Measurements from ENCODE around the gene TIMM44.
A peak's percentile ranks its signal among the peaks of the same experiment; 100 is the strongest.

TIMM44 gene

GRCh38 chr19:7888826-7889217 lies 54.6 kb downstream of the TIMM44 start:
- no peaks in the 10 kb centered on the region for H3K36me3 ChIP-seq
- H4K20me1 ChIP-seq, result no peaks in the 10 kb centered on the region
- H3K4me2 ChIP-seq, result no peak overlapping the region
- peaks cover 12 to 56% (median 35%) of the 10 kb centered on the region in 10 experiments for H3K4me1 ChIP-seq
- TF ChIP-seq Cebpa-rat (IDR thresholded peaks at IDR 0.05), result no peak
- peaks cover 0 to 22% (median 16%) of the 10 kb centered on the region in 11 experiments; a peak in 14 of 22 replicates for H3K27me3 ChIP-seq
- no peaks in the 10 kb centered on the region for H3K9me3 ChIP-seq (replicated peaks in 1 of 11)
- no peak overlapping the region for H3K9ac ChIP-seq
- H3K27ac ChIP-seq, result no peak overlapping the region
- H3K4me3 ChIP-seq, result no peak overlapping the region

- Histone ChIP-seq H3K27me3 (peaks cover 0 to 22% (median 16%) of the 10 kb centered on the region in 11 experiments; a peak in 14 of 22 replicates), H4K20me1 (no peaks in the 10 kb centered on the region), H3K4me3 (no peak within 1 kb of the TSS), H3K4me2 (no peak within 1 kb of the TSS; a peak in 1 of 22 replicates), H3K27ac (no peak within 1 kb of the TSS), H3K9me3 (replicated peaks in 1 of 11) (no peaks in the 10 kb centered on the region), H3K36me3 (no peaks in the 10 kb centered on the region), H3K4me1 (peaks cover 18 to 56% (median 38%) of the 10 kb centered on the region in 10 experiments), H3K9ac (no peak within 1 kb of the TSS)
- TF ChIP-seq Cebpa-rat (IDR thresholded peaks at IDR 0.05), result no peak
Measured at GRCh38 chr19:7888145-7888825, 55.2 kb downstream of the TIMM44 start, which contains the start of gene LRRC8E. Gene LRRC8E (plus strand): TSS chr19:7888510. CDS start chr19:7895604, 7,094 bp downstream.

- H3K9me3 ChIP-seq (replicated peaks in 1 of 11), result no peaks in the 10 kb centered on the region
- H3K9ac ChIP-seq, result no peak overlapping the region
- no peak overlapping the region; a peak in 1 of 22 replicates for H3K4me2 ChIP-seq
- no peak overlapping the region for H3K4me3 ChIP-seq
- peaks cover 0 to 22% (median 16%) of the 10 kb centered on the region in 11 experiments; a peak in 14 of 22 replicates for H3K27me3 ChIP-seq
- no peaks in the 10 kb centered on the region for H3K36me3 ChIP-seq
- no peak for TF ChIP-seq Cebpa-rat (IDR thresholded peaks at IDR 0.05)
- H3K27ac ChIP-seq, result no peak overlapping the region
- H3K4me1 ChIP-seq, result peaks cover 21 to 55% (median 40%) of the 10 kb centered on the region in 10 experiments
- H4K20me1 ChIP-seq, result no peaks in the 10 kb centered on the region
Measured at GRCh38 chr19:7887408-7888144, 55.9 kb downstream of the TIMM44 start.

GRCh38 chr19:7885818-7886217 lies 57.6 kb downstream of the TIMM44 start:
- no peak overlapping the region for H3K27ac ChIP-seq
- no peaks in the 10 kb centered on the region for H3K36me3 ChIP-seq
- H3K9ac ChIP-seq, result no peak overlapping the region
- H3K4me1 ChIP-seq, result peaks cover 12 to 37% (median 24%) of the 10 kb centered on the region in 10 experiments
- peaks cover 0 to 22% (median 16%) of the 10 kb centered on the region in 11 experiments; a peak in 14 of 22 replicates for H3K27me3 ChIP-seq
- no peak for TF ChIP-seq Cebpa-rat (IDR thresholded peaks at IDR 0.05)
- 0 out of 22 replicates have a peak, but pooled peaks cover 0 to 4% (median 0%) of the 10 kb centered on the region in 11 experiments for H3K9me3 ChIP-seq (replicated peaks in 1 of 11)
- H4K20me1 ChIP-seq, result no peaks in the 10 kb centered on the region
- H3K4me3 ChIP-seq, result no peak overlapping the region
- no peak overlapping the region for H3K4me2 ChIP-seq

GRCh38 chr19:7883796-7884570 lies 59.5 kb downstream of the TIMM44 start:
- Histone ChIP-seq H4K20me1 (no peaks in the 10 kb centered on the region), H3K4me2 (peak overlapping the region in 9 of 11 experiments; percentile 1 to 60 (median 26); a peak in 10 of 22 replicates), H3K4me3 (no peak overlapping the region), H3K27me3 (peaks cover 0 to 18% (median 12%) of the 10 kb centered on the region in 11 experiments; a peak in 14 of 22 replicates), H3K36me3 (no peaks in the 10 kb centered on the region), H3K9me3 (replicated peaks in 1 of 11) (0 out of 22 replicates have a peak, but pooled peaks cover 0 to 4% (median 0%) of the 10 kb centered on the region in 11 experiments), H3K27ac (no peak overlapping the region), H3K9ac (no peak overlapping the region), H3K4me1 (peaks cover 12 to 38% (median 27%) of the 10 kb centered on the region in 10 experiments)
- TF ChIP-seq Cebpa-rat (IDR thresholded peaks at IDR 0.05), result no peak

GRCh38 chr19:7883105-7883504 lies 60.4 kb downstream of the TIMM44 start:
- H3K9ac ChIP-seq, result no peak overlapping the region

GRCh38 chr19:7881910-7882309 lies 61.6 kb downstream of the TIMM44 start:
- Histone ChIP-seq H3K9me3 (replicated peaks in 1 of 11) (0 out of 22 replicates have a peak, but pooled peaks cover 0 to 4% (median 0%) of the 10 kb centered on the region in 11 experiments), H4K20me1 (no peaks in the 10 kb centered on the region), H3K9ac (no peak overlapping the region), H3K27ac (no peak overlapping the region), H3K27me3 (no peaks in the 10 kb centered on the region), H3K4me1 (peaks cover 12 to 43% (median 30%) of the 10 kb centered on the region in 10 experiments), H3K4me3 (no peak overlapping the region), H3K4me2 (no peak overlapping the region), H3K36me3 (no peaks in the 10 kb centered on the region)
- no peak for TF ChIP-seq Cebpa-rat (IDR thresholded peaks at IDR 0.05)

More at GRCh38 chr19:7883105-7883504, 60.4 kb downstream of the TIMM44 start:
- Histone ChIP-seq H3K27ac (no peak overlapping the region), H4K20me1 (no peaks in the 10 kb centered on the region), H3K4me3 (no peak overlapping the region), H3K4me2 (peak overlapping the region in 4 of 11 experiments; percentile 5 to 60 (median 30); a peak in 1 of 22 replicates), H3K27me3 (peaks cover 0 to 9% (median 4%) of the 10 kb centered on the region in 11 experiments; a peak in 11 of 22 replicates), H3K9me3 (replicated peaks in 1 of 11) (0 out of 22 replicates have a peak, but pooled peaks cover 0 to 4% (median 0%) of the 10 kb centered on the region in 11 experiments), H3K4me1 (peaks cover 12 to 43% (median 30%) of the 10 kb centered on the region in 10 experiments), H3K36me3 (no peaks in the 10 kb centered on the region)
- TF ChIP-seq Cebpa-rat (IDR thresholded peaks at IDR 0.05), result no peak

GRCh38 chr19:7879836-7880235 lies 63.6 kb downstream of the TIMM44 start:
- peaks cover 0 to under 1% (median 0%) of the 10 kb centered on the region in 11 experiments; a peak in 2 of 22 replicates for H3K27me3 ChIP-seq

More at GRCh38 chr19:7879836-7880235, 63.6 kb downstream of the TIMM44 start:
- Histone ChIP-seq H3K27ac (no peak overlapping the region), H3K36me3 (no peaks in the 10 kb centered on the region), H3K4me2 (peak overlapping the region in 4 of 11 experiments; percentile 12 to 60 (median 57); a peak in 4 of 22 replicates), H3K9me3 (replicated peaks in 1 of 11) (0 out of 22 replicates have a peak, but pooled peaks cover 0 to 4% (median 0%) of the 10 kb centered on the region in 11 experiments), H4K20me1 (no peaks in the 10 kb centered on the region), H3K4me1 (peaks cover 12 to 38% (median 31%) of the 10 kb centered on the region in 10 experiments), H3K9ac (no peak overlapping the region), H3K4me3 (no peak overlapping the region)
- no peak for TF ChIP-seq Cebpa-rat (IDR thresholded peaks at IDR 0.05)
